ENCODE data around the gene LITAF.

LITAF gene

DNA sequence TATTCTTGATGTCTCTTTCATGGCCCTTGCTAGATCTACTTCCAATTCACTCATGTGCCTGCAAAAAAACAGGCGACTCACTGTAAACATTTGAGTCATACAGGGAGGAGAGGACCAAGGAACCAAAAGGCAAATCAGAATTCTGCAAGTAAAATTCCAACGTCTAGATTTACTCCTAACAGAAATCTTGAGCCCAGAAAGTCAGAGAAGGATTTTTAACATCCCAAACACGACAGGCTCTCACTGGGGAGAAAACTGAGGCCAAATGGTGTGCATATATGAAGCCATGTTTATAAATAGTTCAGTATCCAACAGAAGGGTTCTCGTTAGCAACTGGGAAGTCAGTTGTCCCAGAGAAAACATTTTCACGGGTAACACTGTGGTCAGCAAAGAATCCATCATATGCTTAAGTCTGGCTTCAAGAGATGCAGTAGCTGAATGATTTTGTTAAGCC lies 40.1 kb downstream of the LITAF start:
- Mint-ChIP-seq H3K27ac (no peak overlapping the region), H3K4me1 (ENCODE audit: low read depth) (peaks cover 8% of the 10 kb centered on the region), H3K36me3 (ENCODE audit: low read depth) (peaks cover 50% of the 10 kb centered on the region), H3K4me3 (no peak overlapping the region), H3K27me3 (no peaks in the 10 kb centered on the region), H3K9me3 (no peaks in the 10 kb centered on the region)

DNA sequence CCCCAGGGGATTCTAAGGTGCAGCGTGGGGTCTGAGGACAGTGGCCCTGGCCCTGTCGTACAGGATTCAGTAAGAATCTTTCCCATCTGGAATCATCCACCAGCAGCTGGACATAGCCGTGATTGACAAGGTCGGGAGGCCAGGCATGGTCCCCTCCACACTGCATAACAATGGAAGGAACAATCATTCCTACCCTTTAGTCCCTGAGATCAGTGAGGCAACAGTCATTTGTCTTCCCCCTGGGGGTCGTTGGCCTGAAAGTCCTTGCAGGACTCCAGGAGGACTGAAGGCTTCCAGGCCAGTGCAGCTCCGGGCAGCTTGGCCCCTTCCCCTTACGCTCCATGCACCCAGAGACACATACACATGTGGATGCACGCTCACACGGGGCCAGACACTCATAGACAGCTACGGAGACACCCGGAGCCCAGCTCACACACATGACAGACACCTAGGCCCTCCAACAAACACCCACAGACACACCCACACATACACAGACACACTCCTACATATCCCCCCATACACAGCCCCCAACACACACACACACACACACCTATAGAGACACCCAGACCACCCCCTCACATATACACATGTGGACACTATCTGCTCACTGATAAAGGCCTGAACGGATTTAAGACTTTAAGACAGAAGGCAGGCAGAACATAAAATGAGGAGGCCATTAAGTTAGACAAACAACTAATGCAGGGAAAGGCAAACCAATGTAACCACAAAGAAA lies 42.9 kb downstream of the LITAF start:
- Mint-ChIP-seq H3K27ac (peak overlapping the region; percentile 41), H3K9me3 (no peaks in the 10 kb centered on the region), H3K36me3 (ENCODE audit: low read depth) (peaks cover 24% of the 10 kb centered on the region), H3K4me1 (ENCODE audit: low read depth) (peaks cover 13% of the 10 kb centered on the region), H3K4me3 (no peak overlapping the region), H3K27me3 (no peaks in the 10 kb centered on the region)

DNA sequence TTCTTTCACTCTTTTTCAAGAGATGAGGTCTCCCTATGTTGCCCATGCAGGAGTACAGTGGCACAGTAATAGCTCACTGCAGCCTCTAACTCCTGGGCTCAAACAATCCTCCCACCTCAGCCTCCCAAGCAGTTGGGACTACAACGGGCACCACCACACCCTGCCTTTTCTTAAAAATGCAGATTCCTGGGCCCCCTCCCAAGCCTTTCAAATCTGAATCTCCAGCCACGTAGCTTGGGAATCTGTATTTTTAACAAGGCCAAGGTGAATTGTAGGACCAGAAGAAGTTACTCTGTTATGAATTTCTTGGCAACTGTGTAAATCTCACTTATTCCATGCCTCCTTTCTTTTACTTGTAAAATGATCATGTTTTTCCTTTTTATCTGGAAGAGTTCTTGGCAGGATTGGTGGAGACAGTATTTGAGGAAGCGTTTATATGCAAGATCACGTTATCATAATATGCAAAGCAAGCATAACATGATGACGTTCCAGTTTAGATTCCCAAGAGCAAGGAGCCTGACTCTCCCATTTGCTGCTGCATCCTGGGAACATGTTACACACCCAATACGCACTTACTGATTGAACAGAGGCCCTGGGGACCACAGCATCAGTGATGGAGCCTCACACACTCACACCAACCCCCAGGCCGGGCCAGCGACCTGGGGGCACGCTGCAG lies 44.5 kb downstream of the LITAF start:
- Mint-ChIP-seq H3K4me3 (no peak overlapping the region), H3K27me3 (no peaks in the 10 kb centered on the region), H3K36me3 (ENCODE audit: low read depth) (peaks cover 8% of the 10 kb centered on the region)

DNA sequence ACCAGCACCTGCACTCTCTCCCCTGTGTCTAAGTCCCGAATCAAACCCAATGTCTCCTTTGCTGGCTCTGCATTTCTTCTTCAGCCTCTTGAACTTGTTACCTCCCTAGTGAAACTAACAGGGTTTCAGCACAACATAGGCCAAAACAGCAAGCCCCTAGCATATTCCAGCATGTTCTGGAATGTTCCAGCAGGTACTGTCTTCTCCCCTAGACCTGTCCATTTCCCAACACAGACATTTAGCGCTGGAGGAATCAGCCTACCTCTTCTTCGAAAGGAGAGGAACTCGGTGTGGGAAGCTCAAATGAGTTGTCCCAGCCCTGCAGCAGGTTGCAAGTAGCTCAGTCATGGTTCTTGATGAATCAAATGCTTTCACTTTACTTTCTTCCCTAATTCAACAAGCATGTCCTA lies 47.1 kb downstream of the LITAF start:
- no peak overlapping the region for H3K27ac Mint-ChIP-seq

More for the DNA sequence above, 44.5 kb downstream of the LITAF start:
- no peaks in the 10 kb centered on the region for H3K9me3 Mint-ChIP-seq
- no peak overlapping the region for H3K27ac Mint-ChIP-seq
- peaks cover 13% of the 10 kb centered on the region for H3K4me1 Mint-ChIP-seq (ENCODE audit: low read depth)

DNA sequence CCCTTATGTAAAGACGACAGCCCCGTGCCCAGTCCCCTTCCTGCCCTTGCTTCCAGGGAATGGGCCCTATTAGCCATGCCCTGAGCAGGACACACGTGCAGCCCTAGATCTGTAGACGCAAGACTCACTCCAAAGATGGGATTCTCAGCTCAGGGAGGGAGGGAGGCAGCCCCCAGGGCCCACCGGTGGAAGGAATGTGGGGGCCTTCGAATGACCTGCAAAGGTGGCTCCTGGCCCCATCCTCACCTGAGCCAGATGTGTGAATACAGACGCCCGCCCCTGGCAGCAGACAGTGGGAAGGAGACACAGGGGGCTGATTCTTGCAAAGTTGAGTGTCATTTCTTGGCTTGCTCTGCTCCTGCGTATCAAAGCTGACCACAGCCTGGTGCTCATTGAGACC lies 47.8 kb downstream of the LITAF start:
- Mint-ChIP-seq H3K36me3 (ENCODE audit: low read depth) (no peaks in the 10 kb centered on the region), H3K9me3 (no peaks in the 10 kb centered on the region), H3K27me3 (no peaks in the 10 kb centered on the region), H3K4me3 (no peak overlapping the region), H3K27ac (no peak overlapping the region), H3K4me1 (ENCODE audit: low read depth) (peaks cover 6% of the 10 kb centered on the region)

More for the DNA sequence above, 47.1 kb downstream of the LITAF start:
- Mint-ChIP-seq H3K9me3 (no peaks in the 10 kb centered on the region), H3K4me1 (ENCODE audit: low read depth) (peaks cover 10% of the 10 kb centered on the region), H3K27me3 (no peaks in the 10 kb centered on the region), H3K36me3 (ENCODE audit: low read depth) (no peaks in the 10 kb centered on the region), H3K4me3 (no peak overlapping the region)

DNA sequence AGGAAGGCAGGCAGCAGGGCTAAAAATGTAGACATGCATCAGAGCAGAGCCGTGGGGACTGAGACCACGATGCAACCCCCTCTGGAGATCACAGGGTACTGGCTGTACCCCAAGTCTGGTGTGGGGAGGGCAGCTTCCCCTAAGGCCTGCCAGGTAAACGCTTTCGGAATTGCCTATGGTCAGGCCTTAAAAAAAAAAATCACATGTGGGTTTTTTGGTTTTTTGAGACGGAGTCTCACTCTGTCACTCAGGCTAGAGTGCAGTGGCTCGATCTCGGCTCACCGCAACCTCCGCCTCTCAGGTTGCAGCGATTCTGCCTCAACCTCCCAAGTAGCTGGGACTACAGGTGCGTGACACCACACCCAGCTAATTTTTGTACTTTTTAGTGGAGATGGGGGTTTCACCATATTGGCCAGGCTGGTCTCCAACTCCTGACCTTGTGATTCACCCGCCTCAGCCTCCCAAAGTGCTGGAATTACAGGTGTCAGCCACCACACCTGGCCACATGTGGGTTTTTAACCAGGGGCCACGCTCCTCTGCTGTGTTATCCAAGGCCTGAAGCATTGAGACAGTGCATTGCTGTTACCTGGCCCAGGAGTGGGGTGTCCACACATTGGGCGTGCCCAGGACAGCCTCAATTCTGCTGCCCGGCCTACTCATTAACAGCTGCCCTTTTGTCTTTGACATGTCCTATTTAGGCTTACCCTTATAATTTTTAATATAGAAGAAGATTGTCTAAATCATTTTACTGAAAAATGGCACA lies 50.4 kb downstream of the LITAF start:
- peaks cover 5% of the 10 kb centered on the region for H3K4me1 Mint-ChIP-seq (ENCODE audit: low read depth)
- no peak overlapping the region for H3K27ac Mint-ChIP-seq
- no peak overlapping the region for H3K4me3 Mint-ChIP-seq
- H3K27me3 Mint-ChIP-seq = no peaks in the 10 kb centered on the region
- no peaks in the 10 kb centered on the region for H3K36me3 Mint-ChIP-seq (ENCODE audit: low read depth)
- no peaks in the 10 kb centered on the region for H3K9me3 Mint-ChIP-seq

DNA sequence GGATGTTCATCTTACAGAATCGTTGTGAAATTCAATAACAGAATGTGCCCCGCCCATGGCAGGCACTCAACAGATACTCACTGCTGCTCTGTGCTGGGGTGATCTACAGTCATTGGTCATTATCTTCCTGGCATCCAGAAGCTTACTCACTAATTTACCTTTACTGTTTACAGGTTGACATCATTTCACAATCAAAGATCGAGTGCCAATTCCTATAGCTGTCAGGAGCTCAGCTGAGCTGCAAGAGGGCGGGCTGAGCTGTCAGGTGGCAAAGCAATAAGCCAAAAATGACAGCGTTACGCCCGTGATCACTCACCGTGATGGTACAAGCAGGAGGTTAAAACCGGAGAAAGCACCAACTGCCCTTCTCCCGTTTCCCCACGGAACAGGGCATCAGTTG lies 51.2 kb downstream of the LITAF start:
- no peaks in the 10 kb centered on the region for H3K9me3 Mint-ChIP-seq
- no peaks in the 10 kb centered on the region for H3K27me3 Mint-ChIP-seq

DNA sequence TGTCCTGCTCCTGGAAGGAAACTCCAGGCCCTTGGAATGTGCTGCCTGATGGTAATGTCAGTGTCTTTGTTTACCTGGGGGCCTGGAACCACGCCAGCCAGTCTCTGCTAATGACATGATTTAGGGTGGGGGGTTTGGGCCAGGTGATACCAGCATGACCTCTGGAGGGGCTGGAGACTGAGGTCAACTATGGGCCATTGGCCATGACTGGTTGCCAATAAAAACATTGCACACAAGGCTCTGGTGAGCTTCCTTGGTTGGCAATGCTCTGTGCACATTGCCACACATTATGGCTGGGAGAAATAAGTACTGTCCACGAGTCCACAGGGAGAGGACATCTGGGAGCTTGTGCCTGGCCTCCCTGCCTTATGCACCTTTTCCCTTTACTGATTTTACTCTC lies 52.5 kb downstream of the LITAF start:
- Mint-ChIP-seq H3K4me1 (ENCODE audit: low read depth) (no peaks in the 10 kb centered on the region), H3K27ac (no peak overlapping the region), H3K4me3 (no peak overlapping the region), H3K27me3 (no peaks in the 10 kb centered on the region), H3K36me3 (ENCODE audit: low read depth) (no peaks in the 10 kb centered on the region), H3K9me3 (no peaks in the 10 kb centered on the region)

More for the DNA sequence above, 51.2 kb downstream of the LITAF start:
- H3K4me1 Mint-ChIP-seq (ENCODE audit: low read depth) = peaks cover 5% of the 10 kb centered on the region
- no peak overlapping the region for H3K4me3 Mint-ChIP-seq
- no peaks in the 10 kb centered on the region for H3K36me3 Mint-ChIP-seq (ENCODE audit: low read depth)
- H3K27ac Mint-ChIP-seq = no peak overlapping the region

DNA sequence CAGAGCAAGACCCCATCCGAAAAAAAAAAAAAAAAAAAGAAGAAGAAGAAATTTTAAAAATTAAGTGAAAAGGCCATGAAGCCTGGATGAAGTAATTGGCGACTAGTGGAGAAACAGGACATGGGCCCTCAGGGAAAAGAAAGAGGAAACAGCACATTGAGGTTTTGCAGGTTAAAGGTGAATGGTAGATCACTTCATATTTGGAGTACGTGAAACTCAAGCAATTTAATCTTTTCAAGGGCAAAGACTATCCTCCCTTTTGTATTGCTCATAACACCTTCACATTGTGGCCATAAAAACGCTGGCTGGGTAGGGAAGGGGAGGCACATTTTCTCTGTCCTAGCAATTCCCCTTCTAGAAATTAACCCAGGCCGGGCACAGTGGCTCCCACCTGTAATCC lies 53.1 kb downstream of the LITAF start:
- Mint-ChIP-seq H3K9me3 (no peaks in the 10 kb centered on the region), H3K36me3 (ENCODE audit: low read depth) (no peaks in the 10 kb centered on the region), H3K4me1 (ENCODE audit: low read depth) (no peaks in the 10 kb centered on the region), H3K4me3 (no peak overlapping the region), H3K27ac (no peak overlapping the region), H3K27me3 (no peaks in the 10 kb centered on the region)

DNA sequence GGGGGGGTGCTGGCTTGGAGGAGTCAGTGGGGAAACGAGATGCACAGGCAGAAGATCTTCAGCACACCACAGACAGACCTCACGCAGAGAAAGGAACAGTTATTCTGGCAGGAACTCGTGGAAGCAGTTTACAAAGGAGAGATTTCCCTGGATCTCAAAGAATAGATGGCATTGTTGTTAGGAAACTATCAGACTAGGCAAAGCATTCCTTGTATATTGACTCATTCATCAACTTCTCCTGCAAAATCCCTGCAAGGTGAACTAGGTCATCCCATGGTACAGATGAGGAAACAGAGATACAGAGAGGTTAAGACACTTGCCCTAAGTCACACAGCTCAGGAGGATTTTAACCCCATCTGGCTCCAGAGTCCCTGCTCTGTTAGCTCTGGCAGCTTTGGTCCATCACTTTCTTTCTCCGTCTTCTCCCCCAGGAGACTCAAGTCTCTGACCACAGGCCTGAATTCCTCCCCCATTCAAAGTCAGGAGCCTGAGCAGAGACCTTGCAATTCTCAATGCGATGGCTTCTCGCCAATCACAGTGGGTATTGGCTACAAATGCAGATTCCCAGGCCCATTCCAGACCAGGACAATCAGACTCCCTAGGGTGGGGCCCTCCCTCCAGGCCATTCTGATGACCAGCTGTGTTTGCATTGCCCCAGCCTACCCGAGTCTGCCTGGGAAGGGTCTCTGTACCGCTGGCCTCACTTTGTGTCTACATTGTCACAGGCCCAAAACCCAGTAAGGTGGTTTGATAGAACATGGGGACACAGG lies 56.4 kb downstream of the LITAF start:
- no peak overlapping the region for H3K27ac Mint-ChIP-seq
- no peaks in the 10 kb centered on the region for H3K4me1 Mint-ChIP-seq (ENCODE audit: low read depth)
- H3K9me3 Mint-ChIP-seq = no peaks in the 10 kb centered on the region
- H3K27me3 Mint-ChIP-seq = peaks cover 6% of the 10 kb centered on the region
- H3K36me3 Mint-ChIP-seq (ENCODE audit: low read depth) = no peaks in the 10 kb centered on the region
- no peak overlapping the region for H3K4me3 Mint-ChIP-seq

DNA sequence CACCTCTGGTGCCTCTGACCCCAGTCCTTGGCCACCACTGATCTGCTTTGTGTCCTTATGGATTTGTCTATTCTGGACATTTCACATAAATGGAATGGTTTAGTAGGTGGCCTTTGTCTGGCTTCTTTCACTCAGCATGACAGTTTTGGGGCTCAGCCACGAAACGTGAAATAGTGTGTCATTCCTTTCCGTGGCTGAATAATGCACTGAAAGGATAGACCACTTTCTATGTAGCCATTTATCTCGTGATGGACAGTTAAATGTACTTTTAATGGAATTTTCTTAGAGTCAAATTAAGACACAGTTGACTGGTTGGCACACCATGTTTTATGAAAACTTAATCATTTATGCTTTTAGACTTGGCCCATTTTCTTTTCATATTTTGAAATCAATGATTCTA lies 57.4 kb downstream of the LITAF start:
- peaks cover 6% of the 10 kb centered on the region for H3K27me3 Mint-ChIP-seq
- H3K4me3 Mint-ChIP-seq = no peak overlapping the region
- H3K4me1 Mint-ChIP-seq (ENCODE audit: low read depth) = no peaks in the 10 kb centered on the region
- H3K36me3 Mint-ChIP-seq (ENCODE audit: low read depth) = no peaks in the 10 kb centered on the region
- no peak overlapping the region for H3K27ac Mint-ChIP-seq
- no peaks in the 10 kb centered on the region for H3K9me3 Mint-ChIP-seq

DNA sequence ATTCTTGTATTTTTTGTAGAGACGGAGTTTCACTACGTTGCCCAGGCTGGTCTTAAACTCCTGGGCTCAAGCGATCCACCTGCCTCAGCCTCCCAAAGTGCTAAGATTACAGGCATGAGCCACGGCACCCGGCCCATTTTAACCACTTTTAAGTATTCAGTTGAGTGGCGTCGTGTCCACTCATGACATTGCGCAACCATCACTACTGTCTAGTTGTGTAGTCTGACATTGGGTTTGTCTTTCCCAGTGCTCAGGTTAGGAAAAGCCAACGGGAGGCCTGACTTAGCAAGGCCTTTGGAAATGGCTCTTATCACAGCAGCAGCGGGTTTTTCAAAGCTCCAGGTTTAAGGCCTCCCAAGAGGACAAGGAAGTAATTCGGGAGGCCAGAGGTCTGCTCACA lies 58.7 kb downstream of the LITAF start:
- H3K9me3 Mint-ChIP-seq = no peaks in the 10 kb centered on the region
- H3K4me1 Mint-ChIP-seq (ENCODE audit: low read depth) = no peaks in the 10 kb centered on the region
- H3K36me3 Mint-ChIP-seq (ENCODE audit: low read depth) = no peaks in the 10 kb centered on the region
- no peak overlapping the region for H3K4me3 Mint-ChIP-seq
- H3K27me3 Mint-ChIP-seq = peaks cover 6% of the 10 kb centered on the region
- H3K27ac Mint-ChIP-seq = no peak overlapping the region

DNA sequence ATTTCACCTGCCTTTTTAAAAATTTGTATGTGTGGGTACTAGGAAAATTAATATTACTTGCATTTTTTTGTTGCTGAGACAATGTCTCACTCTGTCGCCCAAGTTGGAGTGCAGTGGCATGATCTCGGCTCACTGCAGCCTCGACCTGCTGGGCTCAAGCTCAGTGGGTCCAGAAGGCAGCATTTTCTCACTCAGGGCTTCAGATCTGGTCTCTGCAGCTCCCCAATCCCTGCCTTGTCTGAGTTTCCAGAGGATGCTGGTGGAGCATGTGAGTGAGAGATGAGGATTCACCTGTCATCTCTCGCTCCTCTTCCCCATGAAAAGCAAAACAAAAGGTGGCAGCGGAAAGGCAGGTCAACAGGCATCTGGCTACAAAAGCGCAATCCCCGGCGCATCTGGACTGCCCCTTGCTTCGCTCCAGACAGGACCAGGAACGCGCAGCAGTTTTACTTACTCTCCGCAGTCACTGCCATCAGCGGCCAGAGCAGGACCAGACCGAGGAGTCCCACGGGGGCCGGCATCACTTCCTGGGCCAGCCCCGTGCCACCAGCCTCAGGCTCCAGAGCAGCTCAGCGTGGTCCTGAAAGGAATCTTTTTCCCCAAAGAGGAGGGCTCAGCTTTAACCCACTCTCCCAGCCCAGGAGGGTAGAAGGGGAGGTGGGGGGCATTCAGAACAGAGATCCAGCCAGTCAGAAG lies 59.9 kb downstream of the LITAF start:
- Mint-ChIP-seq H3K36me3 (ENCODE audit: low read depth) (no peaks in the 10 kb centered on the region), H3K27ac (no peak overlapping the region), H3K27me3 (peaks cover 6% of the 10 kb centered on the region), H3K9me3 (no peaks in the 10 kb centered on the region), H3K4me3 (no peak overlapping the region), H3K4me1 (ENCODE audit: low read depth) (no peaks in the 10 kb centered on the region)

DNA sequence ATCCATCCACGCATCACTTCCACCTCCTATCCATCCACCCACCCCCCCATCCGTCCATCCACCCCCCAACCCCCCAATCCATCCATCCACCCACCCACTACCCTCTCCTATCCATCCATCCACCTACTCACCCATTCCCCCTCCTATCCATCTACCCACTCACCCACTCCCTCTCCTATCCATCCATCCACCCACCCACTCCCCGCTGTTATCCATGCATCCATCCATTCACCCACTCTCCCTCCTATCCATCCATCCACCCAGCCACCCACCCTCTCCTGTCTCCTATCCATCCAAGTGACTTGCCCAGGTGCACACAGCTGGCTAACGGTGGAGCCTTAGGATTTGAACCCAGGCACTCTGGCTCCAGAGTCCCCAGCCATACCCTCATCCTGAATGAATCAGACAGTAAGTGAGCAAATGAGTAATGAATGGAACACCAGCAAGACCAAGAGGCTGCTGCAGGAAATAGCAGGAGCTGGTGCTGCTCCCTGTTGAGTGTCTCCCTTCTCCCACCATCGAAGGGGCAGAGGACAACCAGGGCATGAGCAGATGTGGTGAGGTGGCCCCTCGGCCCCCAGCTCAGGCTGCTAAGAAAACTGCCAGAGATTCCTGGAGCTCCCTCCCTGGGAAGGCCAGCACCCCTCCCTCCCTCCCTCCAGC lies 62.5 kb downstream of the LITAF start:
- H3K27me3 Mint-ChIP-seq = peaks cover 6% of the 10 kb centered on the region
- H3K27ac Mint-ChIP-seq = no peak overlapping the region

More for the DNA sequence above, 62.5 kb downstream of the LITAF start:
- H3K4me1 Mint-ChIP-seq (ENCODE audit: low read depth) = no peaks in the 10 kb centered on the region
- H3K4me3 Mint-ChIP-seq = no peak overlapping the region
- H3K9me3 Mint-ChIP-seq = no peaks in the 10 kb centered on the region
- H3K36me3 Mint-ChIP-seq (ENCODE audit: low read depth) = no peaks in the 10 kb centered on the region
